NCI-H524 treated with DMSO at 0.1 percent for 48 hours (cell line): ENCODE results near the gene MYLIP.
"Not testable (repeated sequence)": the region's sequence is repeated elsewhere in the genome, so short reads cannot be mapped to it uniquely, and the experiment has no call there.

Source experiments
- DNase-seq: peaks from one replicate; lab custom pipeline; 2025; lab: John Stamatoyannopoulos, UW

MYLIP gene

GRCh38 chr6:16173167-16173940 is 44.5 kb downstream of the MYLIP start:
- DNase-seq, result no peak

GRCh38 chr6:16174416-16175078 is 45.7 kb downstream of the MYLIP start:
- no peak for DNase-seq

GRCh38 chr6:16176600-16176999 is 47.7 kb downstream of the MYLIP start:
- not testable (repeated sequence) for DNase-seq

GRCh38 chr6:16177881-16178280 is 49.0 kb downstream of the MYLIP start:
- DNase-seq, result no peak

GRCh38 chr6:16178351-16178750 is 49.5 kb downstream of the MYLIP start:
- no peak for DNase-seq

- no peak for DNase-seq
Observed at GRCh38 chr6:16179063-16179462, 50.2 kb downstream of the MYLIP start.

GRCh38 chr6:16179970-16180431 is 51.1 kb downstream of the MYLIP start:
- no peak for DNase-seq

- DNase-seq, result no peak
Observed at GRCh38 chr6:16180696-16181438, 52.0 kb downstream of the MYLIP start.

GRCh38 chr6:16181439-16182297 is 52.8 kb downstream of the MYLIP start:
- no peak for DNase-seq

GRCh38 chr6:16183187-16183664 is 54.3 kb downstream of the MYLIP start:
- DNase-seq, result no peak

GRCh38 chr6:16184129-16184528 is 55.2 kb downstream of the MYLIP start:
- no peak for DNase-seq

- no peak for DNase-seq
Observed at GRCh38 chr6:16184551-16184950, 55.7 kb downstream of the MYLIP start.

GRCh38 chr6:16187176-16187575 is 58.3 kb downstream of the MYLIP start:
- DNase-seq, result no peak

GRCh38 chr6:16190214-16190613 is 61.3 kb downstream of the MYLIP start:
- no peak for DNase-seq

GRCh38 chr6:16196260-16196983 is 67.5 kb downstream of the MYLIP start:
- DNase-seq, result no peak

GRCh38 chr6:16196984-16197546 is 68.2 kb downstream of the MYLIP start:
- DNase-seq, result no peak
